Measurements from ENCODE around the gene FXYD7. TPM values are rescaled to one million over a fixed set of nuclear protein-coding genes. Genes with fewer than 3 reads are reported as not detected.
"Not testable (repeated sequence)": the region's sequence is repeated elsewhere in the genome, so short reads cannot be mapped to it uniquely, and the experiment has no call there.

FXYD7 gene
- total RNA-seq, 4 donors from 2014 or later, result not detected

DNA sequence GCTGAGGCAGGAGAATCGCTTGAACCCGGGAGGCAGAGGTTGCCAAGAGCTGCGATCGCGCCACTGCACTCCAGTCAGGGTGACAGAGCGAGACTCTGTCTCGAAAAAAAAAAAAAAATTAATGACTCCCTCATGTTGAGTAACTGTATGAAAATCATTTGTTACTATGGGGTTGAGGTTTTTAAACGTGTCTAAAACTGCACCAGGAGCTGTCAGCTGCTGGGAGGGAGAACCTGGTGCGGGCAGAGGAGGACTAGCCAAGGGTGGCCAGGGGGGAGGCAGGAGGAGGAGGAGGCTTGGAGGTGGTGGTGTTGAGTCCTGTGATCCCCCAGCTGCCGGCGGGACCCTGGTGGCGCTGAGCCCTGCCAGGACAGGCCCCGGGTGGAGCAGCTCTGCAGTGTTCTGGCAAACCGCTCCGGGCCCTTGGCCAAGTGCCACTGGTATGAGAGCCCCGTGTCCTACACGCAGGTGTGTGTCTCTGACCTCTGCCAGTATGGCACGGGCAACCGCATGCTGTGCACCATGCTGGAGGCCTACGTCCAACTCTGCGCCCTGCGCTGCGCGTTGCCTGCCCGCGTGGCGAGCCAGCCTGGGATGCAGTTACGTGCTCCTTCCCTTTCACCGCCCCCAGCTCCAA lies 44.5 kb upstream of the FXYD7 start:
- 33 to 48% methylated on average over 13 to 22 of the region's 29 CpGs for WGBS, 2 donors
- intact Hi-C loops (cut with DNase I), result no loop called here

DNA sequence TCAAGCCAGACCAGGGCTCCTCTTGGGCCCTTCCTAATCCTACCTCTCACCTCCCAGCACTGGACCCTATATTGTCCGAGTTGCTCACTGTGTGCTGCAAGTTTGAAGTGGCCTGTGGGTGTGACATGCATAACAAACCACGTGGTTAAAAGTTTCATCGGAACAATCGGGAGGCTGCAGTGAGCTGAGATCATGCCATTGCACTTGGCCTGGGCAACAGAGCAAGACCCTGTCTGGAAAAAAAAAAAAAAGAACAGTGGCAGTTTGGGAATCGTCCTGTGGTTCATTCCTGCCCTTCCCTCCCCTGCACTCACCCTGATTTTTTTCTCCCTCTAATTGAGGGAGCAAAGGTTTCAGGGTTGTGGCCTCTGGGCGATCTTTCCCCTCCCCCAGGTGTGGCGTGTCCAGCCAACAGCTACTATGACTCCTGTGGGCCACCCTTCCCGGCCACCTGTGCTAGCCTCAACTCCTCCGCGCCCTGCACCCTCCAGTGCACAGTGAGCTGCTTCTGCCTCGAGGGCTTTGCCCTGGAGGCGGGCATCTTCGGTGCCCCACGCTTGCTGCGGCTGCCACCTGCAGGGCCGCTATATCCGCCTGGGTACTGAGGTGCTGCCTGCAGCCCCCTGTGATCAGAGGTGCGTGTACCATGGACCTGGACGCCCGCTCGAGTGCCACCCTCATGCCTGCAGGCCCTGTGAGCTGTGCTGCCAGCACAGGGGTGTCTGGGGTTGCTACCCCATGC lies 43.7 kb upstream of the FXYD7 start:
- no peaks in the 10 kb centered on the region for H3K9me3 ChIP-seq
- H3K27ac ChIP-seq, result peak overlapping the region in 3 of 4 donors; percentile 67 to 73 (median 69)
- no peaks in the 10 kb centered on the region for H3K27me3 ChIP-seq
- DNase-seq, result no peak
- H3K4me3 ChIP-seq, result no peak overlapping the region
- intact Hi-C loops (cut with DNase I), result no loop called here
- 70 to 83% methylated on average over 9 to 13 of the region's 21 CpGs for WGBS, 2 donors
- no peaks in the 10 kb centered on the region for H3K36me3 ChIP-seq
- no peak for TF ChIP-seq POLR2A (IDR thresholded peaks at IDR 0.05)
- TF ChIP-seq, protein P1, sequence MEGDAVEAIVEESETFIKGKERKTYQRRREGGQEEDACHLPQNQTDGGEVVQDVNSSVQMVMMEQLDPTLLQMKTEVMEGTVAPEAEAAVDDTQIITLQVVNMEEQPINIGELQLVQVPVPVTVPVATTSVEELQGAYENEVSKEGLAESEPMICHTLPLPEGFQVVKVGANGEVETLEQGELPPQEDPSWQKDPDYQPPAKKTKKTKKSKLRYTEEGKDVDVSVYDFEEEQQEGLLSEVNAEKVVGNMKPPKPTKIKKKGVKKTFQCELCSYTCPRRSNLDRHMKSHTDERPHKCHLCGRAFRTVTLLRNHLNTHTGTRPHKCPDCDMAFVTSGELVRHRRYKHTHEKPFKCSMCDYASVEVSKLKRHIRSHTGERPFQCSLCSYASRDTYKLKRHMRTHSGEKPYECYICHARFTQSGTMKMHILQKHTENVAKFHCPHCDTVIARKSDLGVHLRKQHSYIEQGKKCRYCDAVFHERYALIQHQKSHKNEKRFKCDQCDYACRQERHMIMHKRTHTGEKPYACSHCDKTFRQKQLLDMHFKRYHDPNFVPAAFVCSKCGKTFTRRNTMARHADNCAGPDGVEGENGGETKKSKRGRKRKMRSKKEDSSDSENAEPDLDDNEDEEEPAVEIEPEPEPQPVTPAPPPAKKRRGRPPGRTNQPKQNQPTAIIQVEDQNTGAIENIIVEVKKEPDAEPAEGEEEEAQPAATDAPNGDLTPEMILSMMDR (IDR thresholded peaks at IDR 0.05), result no peak
- peaks cover 12 to 47% (median 14%) of the 10 kb centered on the region in 3 donors for H3K4me1 ChIP-seq

More for the DNA sequence above, 44.5 kb upstream of the FXYD7 start:
- Histone ChIP-seq H3K27ac (peak overlapping the region; percentile 66 to 73 (median 68)), H3K9me3 (no peaks in the 10 kb centered on the region), H3K4me1 (peaks cover 12 to 53% (median 14%) of the 10 kb centered on the region in 3 donors), H3K36me3 (no peaks in the 10 kb centered on the region), H3K27me3 (no peaks in the 10 kb centered on the region), H3K4me3 (no peak overlapping the region)
- no peak for TF ChIP-seq POLR2A (IDR thresholded peaks at IDR 0.05)
- TF ChIP-seq, protein P1 (IDR thresholded peaks at IDR 0.05), result no peak
- no peak for DNase-seq

DNA sequence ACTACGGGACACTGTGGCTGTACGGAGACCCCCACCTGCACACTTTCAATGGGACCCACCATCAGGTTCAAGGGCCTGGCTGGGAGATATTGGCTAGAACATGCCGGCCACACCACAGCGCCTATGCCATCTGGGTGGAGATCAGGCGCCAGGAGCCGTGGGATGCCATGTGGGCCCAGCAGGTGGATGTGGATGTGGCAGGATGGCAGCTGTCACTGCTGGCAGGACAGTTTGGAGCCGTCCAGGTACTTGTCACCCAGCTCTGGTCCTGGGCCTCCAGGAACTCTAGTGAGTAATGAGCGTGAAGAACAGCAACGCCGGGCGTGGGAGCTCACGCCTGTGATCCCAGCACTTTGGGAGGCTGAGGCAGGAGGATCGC lies 43.2 kb upstream of the FXYD7 start:
- Histone ChIP-seq H3K9me3 (no peaks in the 10 kb centered on the region), H3K27me3 (no peaks in the 10 kb centered on the region), H3K36me3 (no peaks in the 10 kb centered on the region), H3K27ac (no peak overlapping the region), H3K4me3 (no peak overlapping the region), H3K4me1 (peaks cover 12 to 43% (median 14%) of the 10 kb centered on the region in 3 donors)
- no peak for TF ChIP-seq POLR2A (IDR thresholded peaks at IDR 0.05)
- TF ChIP-seq, protein P1 (IDR thresholded peaks at IDR 0.05), result no peak
- no peak for DNase-seq
- WGBS, 2 donors, result 87 to 95% methylated on average over 3 to 11 of the region's 13 CpGs
- intact Hi-C loops (cut with DNase I), result no loop called here

DNA sequence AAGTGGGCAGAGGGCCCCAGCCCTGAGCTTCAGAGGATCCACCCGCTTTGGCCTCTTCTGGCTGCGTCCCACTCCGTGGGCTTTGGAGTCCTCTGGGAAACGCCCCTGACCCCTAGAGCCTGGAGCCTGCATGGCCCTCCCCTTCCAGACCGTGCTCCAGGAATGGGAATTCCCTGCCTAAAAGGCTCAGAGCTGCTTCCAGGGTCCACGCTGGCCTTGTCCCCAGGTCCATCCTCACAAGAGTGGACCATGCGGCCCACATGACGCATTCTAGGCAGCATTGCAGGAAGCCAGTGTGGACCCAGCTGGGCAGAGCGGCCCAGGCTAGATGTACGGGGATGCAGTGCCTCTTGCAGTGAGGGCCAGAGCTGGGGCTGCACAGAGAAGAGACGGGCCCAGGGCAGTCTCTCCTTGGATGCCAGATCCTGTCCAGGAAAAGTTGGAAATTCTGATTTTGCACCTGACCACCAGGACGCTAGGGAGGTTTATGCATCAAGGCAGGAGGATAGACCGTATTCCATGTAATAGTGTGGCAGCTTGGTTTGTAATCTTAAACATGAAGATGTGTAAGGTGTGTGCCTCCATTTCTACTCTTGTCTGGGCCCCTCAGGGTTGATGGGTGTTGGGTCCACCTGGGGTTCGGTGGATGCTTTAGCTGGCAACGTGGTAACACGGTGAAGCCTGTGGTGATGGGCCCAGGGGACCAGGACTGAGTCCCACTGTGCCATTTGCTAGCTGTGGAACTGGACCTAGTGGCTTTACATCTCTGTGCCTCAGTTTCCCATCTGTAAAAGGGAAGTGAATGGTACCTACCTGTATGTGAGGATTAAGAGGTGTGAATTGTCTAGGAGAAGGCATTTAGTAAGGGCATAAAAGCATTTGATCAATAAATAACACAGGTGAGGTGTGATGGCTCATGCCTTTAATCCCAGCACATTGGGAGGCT lies 42.2 kb upstream of the FXYD7 start:
- no peak for DNase-seq
- intact Hi-C loops (cut with DNase I), result no loop called here
- Histone ChIP-seq H3K27me3 (no peaks in the 10 kb centered on the region), H3K4me1 (peaks cover 10 to 33% (median 11%) of the 10 kb centered on the region in 3 donors), H3K4me3 (no peak overlapping the region), H3K9me3 (no peaks in the 10 kb centered on the region), H3K36me3 (no peaks in the 10 kb centered on the region), H3K27ac (no peak overlapping the region)
- 81 to 84% methylated on average over 6 to 9 of the region's 16 CpGs for WGBS, 2 donors
- TF ChIP-seq, protein P1 (IDR thresholded peaks at IDR 0.05), result no peak
- no peak for TF ChIP-seq POLR2A (IDR thresholded peaks at IDR 0.05)

DNA sequence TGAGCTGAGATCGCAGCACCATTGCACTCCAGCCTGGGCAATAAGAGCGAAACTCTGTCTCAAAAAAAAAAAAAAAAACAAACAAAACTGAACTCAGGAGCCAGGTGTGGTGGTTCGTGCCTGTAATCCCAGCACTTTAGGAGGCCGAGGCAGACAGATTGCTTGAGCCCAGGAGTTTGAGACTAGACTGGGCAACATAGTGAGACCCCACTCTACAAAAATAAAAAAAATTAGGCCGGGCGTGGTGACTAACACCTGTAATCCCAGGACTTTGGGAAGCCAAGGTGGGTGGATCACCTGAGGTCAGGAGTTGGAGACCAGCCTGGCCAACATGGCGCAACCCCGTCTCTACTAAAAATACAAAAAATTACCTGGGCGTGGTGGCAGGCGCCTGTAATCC lies 41.1 kb upstream of the FXYD7 start:
- H3K4me1 ChIP-seq, result peaks cover 7 to 28% (median 14%) of the 10 kb centered on the region in 3 donors
- H3K4me3 ChIP-seq; H3K9me3 ChIP-seq; H3K27me3 ChIP-seq; H3K36me3 ChIP-seq; H3K27ac ChIP-seq; intact Hi-C loops (cut with DNase I); DNase-seq: not testable (repeated sequence)
- WGBS, 2 donors, result 75 to 79% methylated on average over 9 to 10 of the region's 10 CpGs

DNA sequence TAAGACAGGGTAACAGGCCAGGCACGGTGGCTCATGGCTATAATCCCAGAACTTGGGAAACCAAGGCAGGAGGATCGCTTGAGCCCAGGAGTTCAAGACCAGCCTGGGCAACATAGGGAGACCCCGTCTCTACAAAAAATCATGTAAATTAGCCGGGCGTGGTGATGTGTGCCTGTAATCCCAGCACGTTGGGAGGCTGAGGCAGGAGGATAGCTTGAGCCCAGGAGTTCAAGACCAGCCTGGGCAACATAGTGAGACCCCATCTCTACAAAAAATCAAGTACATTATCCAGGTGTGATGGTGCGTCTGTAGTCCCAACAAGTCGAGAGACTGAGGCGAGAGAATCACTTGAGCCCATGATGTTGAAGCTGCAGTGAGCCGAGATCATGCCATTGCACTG lies 39.4 kb upstream of the FXYD7 start:
- H3K36me3 ChIP-seq; H3K4me3 ChIP-seq; H3K27me3 ChIP-seq; intact Hi-C loops (cut with DNase I); H3K27ac ChIP-seq; DNase-seq; H3K9me3 ChIP-seq: not testable (repeated sequence)
- 78 to 80% methylated on average over 9 to 10 of the region's 10 CpGs for WGBS, 2 donors
- peaks cover 9 to 33% (median 14%) of the 10 kb centered on the region in 3 donors for H3K4me1 ChIP-seq

Measured in esophagus squamous epithelium (tissue), 5 donors.